NOMO-1 treated with DMSO at 0.1 percent for 48 hours (cell line): ENCODE data around the gene PIK3C2G.

ENCODE experiments used
- DNase-seq: peaks from one replicate; lab custom pipeline; 2025; ENCODE audit not compliant: unreplicated experiment; lab: John Stamatoyannopoulos, UW

The PIK3C2G gene

GRCh38 chr12:18549598-18549997 lies 288.3 kb downstream of the PIK3C2G start:
- no peak for DNase-seq

- DNase-seq: no peak
These were observed 289.8 kb downstream of the PIK3C2G start for GRCh38 chr12:18551106-18551505.

GRCh38 chr12:18551701-18552100 lies 290.4 kb downstream of the PIK3C2G start:
- no peak for DNase-seq

GRCh38 chr12:18552829-18553228 lies 291.5 kb downstream of the PIK3C2G start:
- DNase-seq: no peak

- DNase-seq: no peak
These were observed 294.8 kb downstream of the PIK3C2G start for GRCh38 chr12:18556161-18556560.

- no peak for DNase-seq
These were observed 297.9 kb downstream of the PIK3C2G start for GRCh38 chr12:18559242-18559641.

GRCh38 chr12:18562531-18562930 lies 301.2 kb downstream of the PIK3C2G start:
- DNase-seq: no peak

GRCh38 chr12:18564306-18564705 lies 303.0 kb downstream of the PIK3C2G start:
- DNase-seq: no peak

- DNase-seq: no peak
These were observed 306.5 kb downstream of the PIK3C2G start for GRCh38 chr12:18567787-18568186.

- DNase-seq: no peak
These were observed 309.2 kb downstream of the PIK3C2G start for GRCh38 chr12:18570543-18570942.

- DNase-seq: no peak
These were observed 314.8 kb downstream of the PIK3C2G start for GRCh38 chr12:18576104-18576626.

- no peak for DNase-seq
These were observed 315.3 kb downstream of the PIK3C2G start for GRCh38 chr12:18576648-18577047.

- no peak for DNase-seq
These were observed 316.9 kb downstream of the PIK3C2G start for GRCh38 chr12:18578191-18578590.

GRCh38 chr12:18580291-18580690 lies 319.0 kb downstream of the PIK3C2G start:
- DNase-seq: no peak

GRCh38 chr12:18580706-18581105 lies 319.4 kb downstream of the PIK3C2G start:
- no peak for DNase-seq

- no peak for DNase-seq
These were observed 320.1 kb downstream of the PIK3C2G start for GRCh38 chr12:18581232-18581962.

- DNase-seq: no peak
These were observed 322.3 kb downstream of the PIK3C2G start for GRCh38 chr12:18583655-18584054.

- no peak for DNase-seq
These were observed 325.3 kb downstream of the PIK3C2G start for GRCh38 chr12:18586581-18586980.

GRCh38 chr12:18589316-18589715 lies 328.0 kb downstream of the PIK3C2G start:
- no peak for DNase-seq

GRCh38 chr12:18591473-18591872 lies 330.2 kb downstream of the PIK3C2G start:
- no peak for DNase-seq

GRCh38 chr12:18595412-18595811 lies 334.1 kb downstream of the PIK3C2G start:
- no peak for DNase-seq

GRCh38 chr12:18601962-18602361 lies 340.6 kb downstream of the PIK3C2G start:
- DNase-seq: no peak

GRCh38 chr12:18612971-18613370 lies 351.7 kb downstream of the PIK3C2G start:
- no peak for DNase-seq
